Prostate gland (tissue), 2 donors: ENCODE results near the gene RAD54L. TPM values are rescaled to one million over a fixed set of nuclear protein-coding genes. Genes with fewer than 3 reads are reported as not detected.

ENCODE experiments used
- DNase-seq: peaks from one replicate; pipeline ENCODE4 v3.0.0-alpha.2; 2019; ENCODE audit warnings: low spot score
- H3K27ac ChIP-seq, 2 donors: fragments of 200-600 bp; sonication (generic); 2 replicates each; pipeline ENCODE4 v1.5.1; 2017 to 2019
- H3K27me3 ChIP-seq: fragments of 200-600 bp; sonication (generic); replicated peaks from 2 replicates; pipeline ENCODE4 v1.5.1; 2019; ENCODE audit not compliant: insufficient read depth
- H3K36me3 ChIP-seq, 2 donors: fragments of 200-600 bp; sonication (generic); 1 replicate in 1 of 2; 2 replicates in 1 of 2; pipeline versions ENCODE4 v1.5.1 to v1.8.1; 2017 to 2019
- H3K4me1 ChIP-seq: fragments of 200-600 bp; sonication (generic); replicated peaks from 2 replicates; pipeline ENCODE4 v1.5.1; 2019
- H3K4me3 ChIP-seq, 2 donors: fragments of 200-600 bp; sonication (generic); 2 replicates each; pipeline ENCODE4 v1.5.1; 2017 to 2019
- H3K9me3 ChIP-seq: fragments of 200-600 bp; sonication (generic); 2 replicates; pipeline ENCODE4 v1.5.1; 2017
- CTCF ChIP-seq, 4 experiments: fragments of 200-600 bp in 2 of 4; fragments of 450-650 bp in 2 of 4; sonication (generic) in 2 of 4; IDR thresholded peaks; 1 replicate in 3 of 4; 2 replicates in 1 of 4; pipeline ENCODE4 v1.5.1; 2016 to 2019; ENCODE audit warnings: antibody characterized with exemption in 4 of 4, mild to moderate bottlenecking in 2 of 4, moderate library complexity in 2 of 4
- POLR2A ChIP-seq: fragments of 450-650 bp; IDR thresholded peaks from one replicate; pipeline ENCODE4 v1.6.1; 2016; ENCODE audit warnings: antibody characterized with exemption, mild to moderate bottlenecking
- POLR2AphosphoS5 ChIP-seq: sonication (generic); formaldehyde crosslinking; IDR thresholded peaks from one replicate; pipeline ENCODE4 v1.6.1; 2017; ENCODE audit warnings: antibody characterized with exemption
- WGBS: methylation state at CpG from one replicate; pipeline ENCODE4 v1.1.5; 2018; 5-methylcytosine and 5-hydroxymethylcytosine counted together
- intact Hi-C: fragments of 100-400 bp; cut with DNase I; formaldehyde crosslinking; loops from one replicate; pipeline ENCODE4 v1.14.2; 2022
- total RNA-seq, 2 donors: library from RNA; depleted of rRNA; stranded (reverse); fragments of >200 nt; gene quantifications; one replicate each; pipeline ENCODE4 v1.1.0, GENCODE V29; 2016

The RAD54L gene
- total RNA-seq, 2 donors from 2014 or later, result 8.2 to 8.4 TPM

GRCh38 chr1:46288485-46289133, 41.0 kb downstream of the RAD54L start:
- Histone ChIP-seq H3K27me3 (no peaks in the 10 kb centered on the region), H3K4me3 (no peak overlapping the region), H3K4me1 (no peaks in the 10 kb centered on the region), H3K9me3 (no peaks in the 10 kb centered on the region), H3K36me3 (peaks cover 7 to 9% of the 10 kb centered on the region in 2 donors), H3K27ac (no peak overlapping the region)
- no peak for TF ChIP-seq CTCF (IDR thresholded peaks at IDR 0.05)
- no peak for TF ChIP-seq POLR2A
- no peak for TF ChIP-seq POLR2AphosphoS5
- intact Hi-C loops, result no loop called here
- 83% methylated on average over 1 of the region's 1 CpG for WGBS
- DNase-seq, result no peak

- Histone ChIP-seq H3K9me3 (no peaks in the 10 kb centered on the region), H3K36me3 (peaks cover 7 to 9% of the 10 kb centered on the region in 2 donors), H3K27me3 (no peaks in the 10 kb centered on the region), H3K4me1 (no peaks in the 10 kb centered on the region), H3K27ac (no peak overlapping the region), H3K4me3 (no peak overlapping the region)
- intact Hi-C loops, result no loop called here
- WGBS, result 96% methylated on average over 5 of the region's 5 CpGs
- DNase-seq, result no peak
- TF ChIP-seq POLR2A, result no peak
These were observed 41.6 kb downstream of the RAD54L start for GRCh38 chr1:46289134-46289494.

GRCh38 chr1:46289976-46290375, 42.4 kb downstream of the RAD54L start:
- TF ChIP-seq POLR2A, result no peak
- no peak for TF ChIP-seq POLR2AphosphoS5
- TF ChIP-seq CTCF (IDR thresholded peaks at IDR 0.05), result no peak
- intact Hi-C loops, result no loop called here
- DNase-seq, result no peak
- no peaks in the 10 kb centered on the region for H3K27me3 ChIP-seq
- H3K9me3 ChIP-seq, result no peaks in the 10 kb centered on the region
- WGBS, result 95% methylated on average over 4 of the region's 4 CpGs
- no peak overlapping the region for H3K27ac ChIP-seq
- peaks cover 6 to 9% of the 10 kb centered on the region in 2 donors for H3K36me3 ChIP-seq
- H3K4me3 ChIP-seq, result no peak overlapping the region
- H3K4me1 ChIP-seq, result no peaks in the 10 kb centered on the region

- H3K27ac ChIP-seq, result no peak overlapping the region
- H3K4me3 ChIP-seq, result no peak overlapping the region
- no peaks in the 10 kb centered on the region for H3K27me3 ChIP-seq
- H3K36me3 ChIP-seq, result peaks cover 3 to 9% of the 10 kb centered on the region in 2 donors
- 94% methylated on average over 2 of the region's 2 CpGs for WGBS
- no peaks in the 10 kb centered on the region for H3K4me1 ChIP-seq
- H3K9me3 ChIP-seq, result no peaks in the 10 kb centered on the region
- intact Hi-C loops, result no loop called here
- DNase-seq, result no peak
- TF ChIP-seq POLR2A (no peak), POLR2AphosphoS5 (no peak), CTCF (IDR thresholded peaks at IDR 0.05) (no peak)
These were observed 47.7 kb downstream of the RAD54L start for GRCh38 chr1:46295306-46295705.

- Histone ChIP-seq H3K9me3 (no peaks in the 10 kb centered on the region), H3K4me1 (peaks cover 6% of the 10 kb centered on the region), H3K4me3 (no peak overlapping the region), H3K27me3 (no peaks in the 10 kb centered on the region), H3K36me3 (peaks cover 3 to 9% of the 10 kb centered on the region in 2 donors), H3K27ac (no peak overlapping the region)
- TF ChIP-seq POLR2AphosphoS5 (no peak), CTCF (IDR thresholded peaks at IDR 0.05) (no peak), POLR2A (no peak)
- no peak for DNase-seq
- intact Hi-C loops, result no loop called here
These were observed 50.8 kb downstream of the RAD54L start for GRCh38 chr1:46298387-46298786.
